SK-N-SH (cell line): ENCODE results near the gene SPSB1. TPM values are rescaled to one million over a fixed set of nuclear protein-coding genes. Genes with fewer than 3 reads are reported as not detected.

Source experiments
- CTCF ChIA-PET: fragments of 300-600, 350-600 bp; formaldehyde crosslinking; extraction: SDS; loops from one replicate; lab custom pipeline; 2021; lab: Yijun Ruan, JAX
- POLR2A ChIA-PET: fragments of 350-600 bp; sonication (Branson Sonifier 250); formaldehyde crosslinking; extraction: SDS; loops from one replicate; lab custom pipeline; 2020; ENCODE audit warnings: antibody characterized with exemption, inconsistent platforms; lab: Yijun Ruan, JAX
- DNase-seq: peaks from one replicate; pipeline ENCODE4 v3.0.0; 2012
- H2AFZ ChIP-seq: fragments of 200-600 bp; sonication (generic); 2 replicates; pipeline ENCODE4 v1.8.1; 2016; ENCODE audit warnings: antibody characterized with exemption, mild to moderate bottlenecking, low read depth
- H3F3A ChIP-seq: fragments of 200-600 bp; sonication (generic); replicated peaks from 2 replicates; pipeline ENCODE3; 2016; ENCODE audit warnings: antibody characterized with exemption, mild to moderate bottlenecking; ENCODE audit not compliant: insufficient read depth
- H3K27ac ChIP-seq, 2 experiments: fragments of 200-500 bp in 1 of 2; fragments of 200-600 bp in 1 of 2; sonication (Bioruptor generic) in 1 of 2; sonication (generic), shearing (Covaris generic) in 1 of 2; 2 replicates each; pipeline versions ENCODE4 v1.5.1 to v1.6.1; 2014 to 2016; ENCODE audit warnings: low read depth in 2 of 2, inconsistent platforms in 1 of 2, low read length in 1 of 2, mild to moderate bottlenecking in 1 of 2, mixed read lengths in 1 of 2
- H3K27me3 ChIP-seq: fragments of 200-600 bp; sonication (generic), shearing (Covaris generic); 2 replicates; pipeline ENCODE4 v1.6.1; 2016; ENCODE audit warnings: mixed run types; ENCODE audit not compliant: insufficient read depth
- H3K36me3 ChIP-seq, 2 experiments: fragments of 200-500 bp in 1 of 2; fragments of 200-600 bp in 1 of 2; sonication (Bioruptor generic) in 1 of 2; sonication (generic) in 1 of 2; replicated peaks in 1 of 2; 2 replicates each; pipeline versions ENCODE3 to v1.5.1; 2014 to 2016; ENCODE audit warnings: low read length in 1 of 2, mild to moderate bottlenecking in 1 of 2; ENCODE audit not compliant: insufficient read depth in 2 of 2, control insufficient read depth in 1 of 2
- H3K4me1 ChIP-seq, 2 experiments: fragments of 200-500 bp in 1 of 2; fragments of 200-600 bp in 1 of 2; sonication (Bioruptor generic) in 1 of 2; sonication (generic), shearing (Covaris generic) in 1 of 2; 2 replicates each; pipeline versions ENCODE4 v1.5.1 to v1.6.1; 2014 to 2016; ENCODE audit warnings: low read depth in 1 of 2, low read length in 1 of 2, mixed run types in 1 of 2; ENCODE audit not compliant: insufficient read depth in 2 of 2, control insufficient read depth in 1 of 2
- H3K4me2 ChIP-seq: fragments of 200-600 bp; sonication (generic), shearing (Covaris generic); 2 replicates; pipeline ENCODE4 v1.6.1; 2017; ENCODE audit warnings: mixed run types
- H3K4me3 ChIP-seq, 2 experiments: fragments of 200-500 bp in 1 of 2; fragments of 200-600 bp in 1 of 2; sonication (Bioruptor generic) in 1 of 2; sonication (generic), shearing (Covaris generic) in 1 of 2; 2 replicates each; pipeline versions ENCODE4 v1.5.1 to v1.8.1; 2014 to 2016; ENCODE audit warnings: low read depth in 2 of 2, inconsistent platforms in 1 of 2, low read length in 1 of 2, mild to moderate bottlenecking in 1 of 2, mixed read lengths in 1 of 2, moderate library complexity in 1 of 2
- H3K79me2 ChIP-seq: fragments of 200-600 bp; sonication (generic); 2 replicates; pipeline ENCODE4 v1.8.1; 2017; ENCODE audit warnings: mild to moderate bottlenecking; ENCODE audit not compliant: insufficient read depth
- H3K9ac ChIP-seq: fragments of 200-600 bp; sonication (generic); 2 replicates; pipeline ENCODE4 v1.6.1; 2017; ENCODE audit warnings: mixed run types
- H3K9me2 ChIP-seq: fragments of 200-600 bp; sonication (generic); 2 replicates; pipeline ENCODE4 v1.6.1; 2017; ENCODE audit warnings: mixed run types
- H3K9me3 ChIP-seq: fragments of 200-600 bp; sonication (generic); 2 replicates; pipeline ENCODE4 v1.6.1; 2017; ENCODE audit warnings: mixed run types, mild to moderate bottlenecking, moderate library complexity
- H4K20me1 ChIP-seq: fragments of 200-600 bp; sonication (generic); 2 replicates; pipeline ENCODE4 v1.6.1; 2017; ENCODE audit warnings: mild to moderate bottlenecking, mixed run types; ENCODE audit not compliant: insufficient read depth
- CHD2 ChIP-seq: fragments of 150-350 bp; IDR thresholded peaks from 2 replicates; pipeline ENCODE4 v1.6.1; 2018; ENCODE audit warnings: low read length; ENCODE audit not compliant: partially characterized antibody
- CTCF ChIP-seq: fragments of 200-600 bp; sonication (generic); IDR thresholded peaks from 2 replicates; pipeline ENCODE4 v1.6.1; 2017; ENCODE audit warnings: antibody characterized with exemption, mild to moderate bottlenecking, moderate library complexity
- EP300 ChIP-seq, 2 experiments: IDR thresholded peaks; 2 replicates each; pipeline versions ENCODE4 v1.4.0 to v1.6.1; 2012; ENCODE audit warnings: borderline replicate concordance in 1 of 2, low read depth in 1 of 2, low read length in 1 of 2
- EZH2phosphoT487 ChIP-seq: fragments of 200-600 bp; sonication (generic); IDR thresholded peaks from 2 replicates; pipeline ENCODE4 v1.6.1; 2017; ENCODE audit warnings: low read depth, mixed run types, mild to moderate bottlenecking, antibody characterized with exemption, moderate library complexity, borderline replicate concordance
- FOSL2 ChIP-seq: IDR thresholded peaks from 2 replicates; pipeline ENCODE4 v1.4.0; 2012; ENCODE audit warnings: low read depth, mild to moderate bottlenecking, moderate library complexity, borderline replicate concordance
- FOXJ3 ChIP-seq: sonication (generic); formaldehyde crosslinking; IDR thresholded peaks from 2 replicates; pipeline ENCODE4 v1.5.1; 2020; ENCODE audit warnings: mild to moderate bottlenecking, missing genetic modification reagents
- FOXM1 ChIP-seq: IDR thresholded peaks from 2 replicates; pipeline ENCODE4 v1.4.0; 2012; ENCODE audit warnings: low read depth, mild to moderate bottlenecking
- GABPA ChIP-seq: IDR thresholded peaks from 2 replicates; pipeline ENCODE4 v1.4.0; 2012; ENCODE audit warnings: low read depth, mild to moderate bottlenecking
- MEF2A ChIP-seq: IDR thresholded peaks from 2 replicates; pipeline ENCODE4 v1.4.0; 2012; ENCODE audit warnings: low read depth, borderline replicate concordance
- NRF1 ChIP-seq: IDR thresholded peaks from 2 replicates; pipeline ENCODE4 v1.6.1; 2012; ENCODE audit warnings: low read depth, mild to moderate bottlenecking, low read length
- RAD21 ChIP-seq: IDR thresholded peaks from 2 replicates; pipeline ENCODE4 v1.6.1; 2012; ENCODE audit warnings: mild to moderate bottlenecking, low read length
- RXRA ChIP-seq: IDR thresholded peaks from 2 replicates; pipeline ENCODE4 v1.4.0; 2012; ENCODE audit warnings: low read depth, mild to moderate bottlenecking, borderline replicate concordance
- SMC3 ChIP-seq: IDR thresholded peaks from 2 replicates; pipeline ENCODE4 v1.6.1; 2012; ENCODE audit warnings: low read depth, low read length, improper control_type of control experiment
- TAF1 ChIP-seq: IDR thresholded peaks from 2 replicates; pipeline ENCODE4 v1.6.1; 2012; ENCODE audit warnings: low read depth, mild to moderate bottlenecking, low read length, moderate library complexity, borderline replicate concordance
- TCF12 ChIP-seq: IDR thresholded peaks from 2 replicates; pipeline ENCODE4 v1.4.0; 2012
- TEAD4 ChIP-seq: IDR thresholded peaks from 2 replicates; pipeline ENCODE4 v1.4.0; 2012; ENCODE audit warnings: mild to moderate bottlenecking, borderline replicate concordance; ENCODE audit not compliant: insufficient read depth
- USF1 ChIP-seq: IDR thresholded peaks from 2 replicates; pipeline ENCODE4 v1.4.0; 2012; ENCODE audit warnings: low read depth, borderline replicate concordance
- YY1 ChIP-seq: IDR thresholded peaks from 2 replicates; pipeline ENCODE4 v1.4.0; 2012; ENCODE audit warnings: low read depth, mild to moderate bottlenecking
- ZBTB33 ChIP-seq: IDR thresholded peaks from 2 replicates; pipeline ENCODE4 v1.4.0; 2012; ENCODE audit warnings: low read depth, borderline replicate concordance
- WGBS: methylation state at CpG from one replicate; pipeline ENCODE4 v1.1.6; 2017; ENCODE audit warnings: low lambda C conversion rate; 5-methylcytosine and 5-hydroxymethylcytosine counted together
- polyA plus RNA-seq, 3 experiments: library from polyadenylated mRNA; depleted of rRNA; stranded (reverse); fragments of >200 nt; gene quantifications; 2 replicates each; pipeline ENCODE4 v1.2.3, GENCODE V29; 2012
- TF ChIP-seq, protein P1 (sequence below): fragments of 150-350 bp; IDR thresholded peaks from 2 replicates; pipeline ENCODE4 v1.6.1; 2016; ENCODE audit warnings: mild to moderate bottlenecking, low read depth, low read length
- TF ChIP-seq, protein P2 (sequence below): fragments of 150-350 bp; IDR thresholded peaks from 2 replicates; pipeline ENCODE4 v1.6.1; 2017; ENCODE audit warnings: antibody characterized with exemption, low read length, low read depth, borderline replicate concordance

SPSB1 gene
- polyA plus RNA-seq, 1 of the 3 experiments (the other 2 are of a cell fraction), result 9.2 TPM

DNA sequence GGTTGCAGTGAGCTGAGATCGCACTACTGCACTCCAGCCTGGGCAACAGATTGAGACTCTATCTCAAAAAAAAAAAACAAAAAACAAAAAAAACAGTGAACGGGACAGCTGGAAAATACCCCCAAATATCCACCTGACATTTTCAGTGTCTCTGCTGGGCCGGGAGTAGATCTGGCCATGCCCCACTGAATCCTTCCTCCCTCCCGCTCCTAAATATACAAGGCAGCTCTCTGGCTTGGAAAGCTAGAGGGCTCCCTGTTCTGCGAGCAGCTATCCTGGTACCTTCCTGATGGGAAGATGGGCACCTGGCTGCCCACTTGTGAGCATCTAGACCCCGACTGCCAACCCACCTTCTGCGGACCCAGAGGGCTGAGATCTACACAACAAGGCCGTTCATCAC, 21.4 kb downstream of the SPSB1 start (continued):
- TF ChIP-seq ZBTB33, result no peak
- TF ChIP-seq MEF2A, result no peak

DNA sequence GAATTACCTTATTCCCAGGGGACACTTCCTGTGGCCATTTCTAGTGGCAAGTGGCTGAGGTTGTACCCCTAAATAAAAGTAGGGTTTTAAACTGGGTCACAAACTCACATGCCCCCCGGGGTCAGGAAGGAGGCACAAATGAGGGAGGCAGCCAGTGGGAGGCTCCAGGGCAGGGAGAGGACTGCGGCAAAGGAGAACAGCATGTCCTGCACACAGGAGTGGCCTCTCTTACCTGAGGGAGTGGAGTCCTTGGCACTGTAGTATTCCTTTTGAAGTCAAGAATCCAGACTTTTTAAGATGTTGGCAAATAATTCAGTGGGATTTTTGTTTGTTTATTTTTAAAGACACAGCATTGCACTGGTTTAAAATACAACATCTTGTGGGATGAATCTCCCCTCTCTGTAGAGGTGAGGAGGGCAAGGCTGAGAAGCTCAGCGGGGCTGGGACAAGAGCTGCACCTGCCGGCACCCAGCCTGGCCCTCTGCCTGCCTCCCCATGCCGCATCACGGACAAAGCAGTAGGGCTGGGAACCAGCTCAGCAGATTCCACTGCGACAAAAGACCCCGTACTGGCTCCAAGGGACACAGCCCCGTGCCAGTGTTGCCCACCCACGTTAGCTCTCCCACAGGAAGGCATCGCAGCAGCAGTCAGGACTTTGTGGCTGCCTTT, 22.2 kb downstream of the SPSB1 start:
- ChIA-PET POLR2A (no interaction called here), CTCF (interaction anchor here (0.8 to 1.1 kb wide), 2 partner anchors 48 to 184 kb away, joined by 3 read pairs; no protein-coding TSS in a partner anchor)
- no peak overlapping the region for H2AFZ ChIP-seq
- H3K4me3 ChIP-seq, result no peak overlapping the region
- H3K27ac ChIP-seq, result no peak overlapping the region
- H4K20me1 ChIP-seq, result peaks cover 26% of the 10 kb centered on the region
- no peaks in the 10 kb centered on the region for H3K27me3 ChIP-seq
- TF ChIP-seq NRF1 (no peak), TCF12 (no peak), EZH2phosphoT487 (no peak), RAD21 (no peak), FOSL2 (no peak), EP300 (IDR thresholded peaks at IDR 0.05; ENCODE audit: borderline replicate concordance in 1 of 2, low read depth in 1 of 2, low read length in 1 of 2) (no peak), FOXM1 (no peak), CTCF (no peak), TAF1 (no peak), RXRA (no peak), TEAD4 (no peak), YY1 (no peak), FOXJ3 (no peak), CHD2 (no peak), SMC3 (no peak), GABPA (no peak), USF1 (no peak), MEF2A (no peak)
- TF ChIP-seq, protein P1, sequence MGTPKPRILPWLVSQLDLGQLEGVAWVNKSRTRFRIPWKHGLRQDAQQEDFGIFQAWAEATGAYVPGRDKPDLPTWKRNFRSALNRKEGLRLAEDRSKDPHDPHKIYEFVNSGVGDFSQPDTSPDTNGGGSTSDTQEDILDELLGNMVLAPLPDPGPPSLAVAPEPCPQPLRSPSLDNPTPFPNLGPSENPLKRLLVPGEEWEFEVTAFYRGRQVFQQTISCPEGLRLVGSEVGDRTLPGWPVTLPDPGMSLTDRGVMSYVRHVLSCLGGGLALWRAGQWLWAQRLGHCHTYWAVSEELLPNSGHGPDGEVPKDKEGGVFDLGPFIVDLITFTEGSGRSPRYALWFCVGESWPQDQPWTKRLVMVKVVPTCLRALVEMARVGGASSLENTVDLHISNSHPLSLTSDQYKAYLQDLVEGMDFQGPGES, result no peak
- TF ChIP-seq, protein P2, sequence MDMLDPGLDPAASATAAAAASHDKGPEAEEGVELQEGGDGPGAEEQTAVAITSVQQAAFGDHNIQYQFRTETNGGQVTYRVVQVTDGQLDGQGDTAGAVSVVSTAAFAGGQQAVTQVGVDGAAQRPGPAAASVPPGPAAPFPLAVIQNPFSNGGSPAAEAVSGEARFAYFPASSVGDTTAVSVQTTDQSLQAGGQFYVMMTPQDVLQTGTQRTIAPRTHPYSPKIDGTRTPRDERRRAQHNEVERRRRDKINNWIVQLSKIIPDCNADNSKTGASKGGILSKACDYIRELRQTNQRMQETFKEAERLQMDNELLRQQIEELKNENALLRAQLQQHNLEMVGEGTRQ, result no peak
- no peak for DNase-seq
- H3K9me3 ChIP-seq, result no peaks in the 10 kb centered on the region
- no peaks in the 10 kb centered on the region for H3F3A ChIP-seq
- H3K4me1 ChIP-seq, result peaks cover 0 to 6% of the 10 kb centered on the region in 2 experiments; a peak in 1 of 4 replicates
- 46% methylated on average over 4 of the region's 11 CpGs for WGBS
- H3K79me2 ChIP-seq, result peaks cover 13% of the 10 kb centered on the region; the same call in 1 of the 2 replicates
- H3K36me3 ChIP-seq, result no peaks in the 10 kb centered on the region
- no peaks in the 10 kb centered on the region for H3K9me2 ChIP-seq
- no peak overlapping the region for H3K4me2 ChIP-seq
- no peak overlapping the region for H3K9ac ChIP-seq
